Panc1 (cell line): ENCODE data around the gene ARHGEF28. TPM values are rescaled to one million over a fixed set of nuclear protein-coding genes. Genes with fewer than 3 reads are reported as not detected.

ENCODE experiments used
- ATAC-seq: fragments of 200-7000 bp; cut with Tn5 transposase; 2 replicates; pipeline ENCODE4 v1.9.1; 2020; ENCODE audit warnings: mild to moderate bottlenecking, moderate library complexity
- BruUV-seq: library from RNA; stranded (reverse); fragments of 400-500 nt; replicated peaks from 2 replicates; lab custom pipeline; 2021; lab: Mats Ljungman, UMichigan
- CTCF ChIA-PET: fragments of 300-600 bp; sonication (Branson Sonifier 250); formaldehyde crosslinking; loops from one replicate; lab custom pipeline; 2022; ENCODE audit warnings: antibody characterized with exemption; lab: Charles Lee
- POLR2A ChIA-PET: fragments of 300-600 bp; sonication (Branson Sonifier 250); formaldehyde crosslinking; loops from one replicate; lab custom pipeline; 2022; ENCODE audit warnings: antibody characterized with exemption; lab: Charles Lee
- DNase-seq: peaks from one replicate; pipeline ENCODE4 v3.0.0-alpha.2; 2010; ENCODE audit warnings: low read depth, low spot score
- H3K27ac ChIP-seq: 2 replicates; pipeline ENCODE4 v1.5.1; 2011; ENCODE audit warnings: mild to moderate bottlenecking, low read length, inconsistent platforms
- H3K27me3 ChIP-seq: fragments of 200-500 bp; sonication (Bioruptor generic); 2 replicates; pipeline ENCODE4 v1.6.0; 2014; ENCODE audit warnings: low read length, inconsistent platforms; ENCODE audit not compliant: control insufficient read depth, insufficient read depth
- H3K36me3 ChIP-seq: fragments of 200-500 bp; sonication (Bioruptor generic); 2 replicates; pipeline ENCODE4 v1.5.1; 2014; ENCODE audit warnings: inconsistent platforms, mild to moderate bottlenecking, low read length, moderate library complexity; ENCODE audit not compliant: control insufficient read depth, insufficient read depth
- H3K4me1 ChIP-seq: 2 replicates; pipeline ENCODE4 v1.5.1; 2011; ENCODE audit warnings: inconsistent platforms, mild to moderate bottlenecking, low read length, moderate library complexity; ENCODE audit not compliant: control insufficient read depth, insufficient read depth
- H3K4me3 ChIP-seq, 2 experiments: 2 replicates each; pipeline ENCODE4 v1.5.1; 2011 to 2012; ENCODE audit warnings: low read depth in 2 of 2, low read length in 2 of 2, mild to moderate bottlenecking in 2 of 2, inconsistent platforms in 1 of 2, moderate library complexity in 1 of 2
- H3K9me3 ChIP-seq: fragments of 200-500 bp; sonication (Bioruptor generic); 2 replicates; pipeline ENCODE4 v1.5.1; 2014; ENCODE audit warnings: low read depth, mild to moderate bottlenecking, inconsistent platforms, low read length, moderate library complexity; ENCODE audit not compliant: control insufficient read depth, insufficient read depth
- POLR2AphosphoS5 ChIP-seq: IDR thresholded peaks from 2 replicates; pipeline ENCODE4 v1.6.1; 2012; ENCODE audit warnings: mild to moderate bottlenecking, low read depth, low read length, moderate library complexity
- REST ChIP-seq, 2 experiments: IDR thresholded peaks; 2 replicates each; pipeline ENCODE4 v1.6.1; 2011 to 2012; ENCODE audit warnings: low read depth in 2 of 2, control low read depth in 1 of 2, low read length in 1 of 2, mild to moderate bottlenecking in 1 of 2, moderate library complexity in 1 of 2; ENCODE audit not compliant: insufficient read depth in 1 of 2
- SIN3A ChIP-seq: IDR thresholded peaks from 2 replicates; pipeline ENCODE4 v1.6.1; 2012; ENCODE audit warnings: low read depth, mild to moderate bottlenecking, low read length, moderate library complexity, borderline replicate concordance; ENCODE audit not compliant: insufficient read depth
- TCF7L2 ChIP-seq: IDR thresholded peaks from 2 replicates; pipeline ENCODE4 v1.6.1; 2011; ENCODE audit warnings: mild to moderate bottlenecking, low read depth, low read length, inconsistent platforms
- in situ Hi-C: cut with HindIII; loops from 2 replicates; pipeline ENCODE4 v1.10.0; 2016; ENCODE audit warnings: low sequenced_read_pairs, low pct_unique_long_range_greater_than_20kb
- intact Hi-C: fragments of 100-400 bp; cut with micrococcal nuclease; formaldehyde crosslinking; loops from one replicate; pipeline ENCODE4 v1.10.0; 2022; ENCODE audit not compliant: unreplicated experiment
- total RNA-seq: library from RNA; stranded (reverse); gene quantifications from one replicate; pipeline ENCODE4 v1.2.1, GENCODE V29; 2021; ENCODE audit not compliant: unreplicated experiment
- TF ChIP-seq, protein P1 (sequence below): fragments of 450-650 bp; IDR thresholded peaks from 2 replicates; pipeline ENCODE4 v1.5.1; 2017; ENCODE audit warnings: mild to moderate bottlenecking

Gene ARHGEF28
- total RNA-seq, 1 experiment from 2014 or later = 34.8 TPM

DNA sequence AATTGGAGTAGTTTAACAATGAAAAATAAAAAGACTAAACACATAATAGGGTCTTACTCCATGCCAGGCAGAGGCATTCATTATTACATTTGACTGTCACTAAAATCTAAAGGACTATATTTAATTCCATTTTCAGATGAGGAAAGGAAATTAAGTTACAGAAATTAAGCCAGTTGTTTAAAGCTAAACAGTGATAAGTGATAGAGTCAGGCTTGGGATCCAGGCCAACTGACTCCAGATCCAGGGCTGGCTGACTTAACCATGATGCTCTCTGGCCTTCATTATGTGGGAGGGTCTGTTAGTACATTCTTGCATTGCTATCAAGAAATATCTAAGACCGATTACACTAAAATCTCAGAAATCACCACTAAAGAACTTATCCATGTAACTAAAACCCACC, 107.2 kb downstream of the ARHGEF28 start:
- Histone ChIP-seq H3K4me1 (peaks cover 20% of the 10 kb centered on the region), H3K27me3 (no peaks in the 10 kb centered on the region), H3K36me3 (no peaks in the 10 kb centered on the region), H3K27ac (no peak overlapping the region), H3K4me3 (no peak overlapping the region), H3K9me3 (no peaks in the 10 kb centered on the region)
- TF ChIP-seq SIN3A (no peak), REST (IDR thresholded peaks at IDR 0.05; ENCODE audit: insufficient read depth in 1 of 2, low read depth in 2 of 2, low read length in 1 of 2) (no peak)
- intact Hi-C loops = no loop called here
- BruUV-seq = no TSS peak
- POLR2A ChIA-PET = no interaction called here
- in situ Hi-C loops = no loop called here
- DNase-seq (no peak), ATAC-seq (no peak)
- CTCF ChIA-PET = no interaction called here

DNA sequence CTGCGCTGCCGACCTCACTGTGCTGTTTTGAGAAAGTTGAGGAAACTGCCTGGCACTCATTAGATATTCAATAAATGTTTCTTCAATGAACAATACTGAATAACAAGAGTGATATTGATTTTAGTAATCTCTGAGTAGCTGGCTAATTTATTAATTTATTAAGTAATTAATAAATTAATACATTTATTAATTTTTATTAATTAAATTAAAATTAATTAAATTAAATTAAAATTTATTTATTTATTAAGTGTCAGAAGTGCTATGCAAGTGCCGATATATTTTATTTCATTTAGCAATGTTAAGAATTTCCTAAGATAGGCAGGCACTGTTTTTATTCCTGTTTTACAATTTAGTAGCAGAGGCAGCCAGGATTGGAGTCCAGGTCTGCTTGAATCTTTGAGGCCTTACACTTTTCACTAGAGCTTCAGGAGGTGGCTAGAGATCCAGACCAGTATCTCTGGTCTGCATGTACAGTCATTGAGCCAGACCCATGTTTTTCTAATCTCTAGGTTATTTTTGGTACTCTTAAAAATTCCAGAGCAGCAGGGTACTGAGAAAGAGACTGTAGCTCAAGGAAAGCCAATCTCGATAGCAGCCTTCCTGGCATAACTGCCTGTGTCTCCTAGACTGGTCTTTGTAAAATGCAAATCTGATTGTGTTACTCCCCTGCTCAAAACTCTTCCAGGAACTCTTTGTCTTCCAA, 109.2 kb downstream of the ARHGEF28 start:
- H3K27me3 ChIP-seq = no peaks in the 10 kb centered on the region
- no peaks in the 10 kb centered on the region for H3K36me3 ChIP-seq
- no TSS peak for BruUV-seq
- TF ChIP-seq POLR2AphosphoS5 = no peak
- no peak for TF ChIP-seq TCF7L2
- no peak for TF ChIP-seq SIN3A
- TF ChIP-seq, protein P1, sequence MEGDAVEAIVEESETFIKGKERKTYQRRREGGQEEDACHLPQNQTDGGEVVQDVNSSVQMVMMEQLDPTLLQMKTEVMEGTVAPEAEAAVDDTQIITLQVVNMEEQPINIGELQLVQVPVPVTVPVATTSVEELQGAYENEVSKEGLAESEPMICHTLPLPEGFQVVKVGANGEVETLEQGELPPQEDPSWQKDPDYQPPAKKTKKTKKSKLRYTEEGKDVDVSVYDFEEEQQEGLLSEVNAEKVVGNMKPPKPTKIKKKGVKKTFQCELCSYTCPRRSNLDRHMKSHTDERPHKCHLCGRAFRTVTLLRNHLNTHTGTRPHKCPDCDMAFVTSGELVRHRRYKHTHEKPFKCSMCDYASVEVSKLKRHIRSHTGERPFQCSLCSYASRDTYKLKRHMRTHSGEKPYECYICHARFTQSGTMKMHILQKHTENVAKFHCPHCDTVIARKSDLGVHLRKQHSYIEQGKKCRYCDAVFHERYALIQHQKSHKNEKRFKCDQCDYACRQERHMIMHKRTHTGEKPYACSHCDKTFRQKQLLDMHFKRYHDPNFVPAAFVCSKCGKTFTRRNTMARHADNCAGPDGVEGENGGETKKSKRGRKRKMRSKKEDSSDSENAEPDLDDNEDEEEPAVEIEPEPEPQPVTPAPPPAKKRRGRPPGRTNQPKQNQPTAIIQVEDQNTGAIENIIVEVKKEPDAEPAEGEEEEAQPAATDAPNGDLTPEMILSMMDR = no peak
- TF ChIP-seq REST (IDR thresholded peaks at IDR 0.05; ENCODE audit: insufficient read depth in 1 of 2, low read depth in 2 of 2, low read length in 1 of 2) = no peak
- no peak for ATAC-seq
- peaks cover 5% of the 10 kb centered on the region; the same call in 1 of the 2 replicates for H3K4me1 ChIP-seq
- CTCF ChIA-PET = no interaction called here
- POLR2A ChIA-PET = no interaction called here
- DNase-seq = no peak
- intact Hi-C loops (no loop called here), in situ Hi-C loops (no loop called here)
- H3K9me3 ChIP-seq = no peaks in the 10 kb centered on the region
- no peak overlapping the region for H3K4me3 ChIP-seq
- no peak overlapping the region for H3K27ac ChIP-seq
